Ectodermal cell (in vitro differentiated cells): ENCODE results near the gene EFCAB11.

Experiments
- H3K27ac ChIP-seq: 2 replicates; pipeline ENCODE4 v1.7.0; 2013; ENCODE audit warnings: mild to moderate bottlenecking, low read depth, low read length; ENCODE audit not compliant: insufficient read depth, poor library complexity, severe bottlenecking
- H3K27me3 ChIP-seq: 2 replicates; pipeline ENCODE4 v1.7.0; 2013; ENCODE audit warnings: mild to moderate bottlenecking, low read length; ENCODE audit not compliant: insufficient read depth, control insufficient read depth, poor library complexity, severe bottlenecking
- H3K36me3 ChIP-seq: one replicate; pipeline ENCODE4 v1.7.0; 2013; ENCODE audit warnings: low read length; ENCODE audit not compliant: control insufficient read depth, insufficient read depth
- H3K4me1 ChIP-seq: one replicate; pipeline ENCODE4 v1.7.0; 2013; ENCODE audit warnings: low read length; ENCODE audit not compliant: control insufficient read depth, insufficient read depth
- H3K4me3 ChIP-seq: 2 replicates; pipeline ENCODE4 v1.7.0; 2013; ENCODE audit warnings: low read depth, low read length, control low read depth; ENCODE audit not compliant: insufficient read depth
- H3K9me3 ChIP-seq: 2 replicates; pipeline ENCODE4 v1.7.0; 2013; ENCODE audit warnings: mild to moderate bottlenecking, low read length, moderate library complexity; ENCODE audit not compliant: control insufficient read depth
- WGBS, 2 experiments: methylation state at CpG; one replicate each; pipeline ENCODE4 v1.1.7; 2013; ENCODE audit warnings: missing lambda C conversion rate in 2 of 2; 5-methylcytosine and 5-hydroxymethylcytosine counted together

The EFCAB11 gene

DNA sequence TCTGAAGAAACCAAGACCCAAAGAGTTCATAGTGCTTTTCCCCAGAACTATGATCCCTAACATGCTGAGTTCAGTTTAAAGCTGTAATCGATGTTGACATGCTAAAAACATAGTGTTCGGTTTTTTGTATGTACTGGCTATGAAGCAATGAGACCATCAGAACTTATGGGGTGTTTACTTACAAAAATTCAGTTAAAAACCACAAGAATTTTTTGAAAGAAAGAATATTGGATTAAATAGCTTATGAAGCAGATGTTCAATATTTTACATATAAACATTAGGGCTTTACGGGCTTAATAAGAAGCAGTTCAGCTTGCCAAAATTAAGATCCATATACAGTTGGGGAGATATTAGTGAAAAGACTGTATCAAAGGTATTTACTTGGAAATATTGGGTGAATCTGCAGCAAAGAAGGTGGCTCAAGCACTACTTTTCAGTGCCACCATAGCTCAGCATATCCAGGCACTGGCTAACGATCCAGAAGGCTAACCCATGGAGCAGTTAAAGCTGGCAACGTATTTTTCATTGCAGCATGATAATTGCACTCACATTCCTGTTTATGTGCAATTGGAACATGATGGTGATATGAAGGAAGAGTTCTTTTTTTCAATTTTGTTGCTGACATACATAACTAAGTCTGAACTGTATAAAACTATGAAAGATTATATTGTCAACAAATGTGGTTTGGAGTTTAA lies 125.9 kb downstream of the EFCAB11 start:
- 92 to 95% methylated on average over 5 of the region's 5 CpGs for WGBS, 2 experiments
- Histone ChIP-seq H3K27ac (no peak overlapping the region), H3K27me3 (no peaks in the 10 kb centered on the region), H3K4me3 (no peak overlapping the region), H3K9me3 (no peaks in the 10 kb centered on the region), H3K4me1 (no peaks in the 10 kb centered on the region), H3K36me3 (no peaks in the 10 kb centered on the region)

GRCh38 chr14:89827265-89827664 lies 127.3 kb downstream of the EFCAB11 start:
- Histone ChIP-seq H3K27me3 (no peaks in the 10 kb centered on the region), H3K4me3 (no peak overlapping the region), H3K36me3 (no peaks in the 10 kb centered on the region), H3K9me3 (no peaks in the 10 kb centered on the region), H3K4me1 (no peaks in the 10 kb centered on the region), H3K27ac (no peak overlapping the region)
- 88 to 92% methylated on average over 7 of the region's 7 CpGs for WGBS, 2 experiments

DNA sequence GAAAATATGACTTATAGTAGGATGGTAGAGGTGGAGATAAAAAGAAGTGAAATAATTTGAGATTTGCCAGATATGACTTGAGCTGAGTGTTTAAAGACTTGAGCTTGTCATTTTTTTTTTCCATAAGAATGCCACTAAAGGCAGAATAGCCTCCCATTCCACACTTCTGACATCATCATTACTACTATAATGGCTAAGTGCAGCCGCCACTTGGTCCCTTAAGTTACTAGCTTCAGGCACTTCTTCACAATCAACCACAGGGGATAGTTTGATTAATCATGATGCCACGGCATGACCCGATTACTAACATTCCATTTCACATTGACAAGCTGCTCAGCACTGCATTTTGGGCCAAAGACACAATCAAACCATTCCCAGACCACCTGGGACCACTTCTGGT lies 127.9 kb downstream of the EFCAB11 start:
- Histone ChIP-seq H3K4me3 (no peak overlapping the region), H3K4me1 (no peaks in the 10 kb centered on the region), H3K36me3 (no peaks in the 10 kb centered on the region), H3K9me3 (no peaks in the 10 kb centered on the region), H3K27me3 (no peaks in the 10 kb centered on the region), H3K27ac (no peak overlapping the region)
- 90 to 93% methylated on average over 3 of the region's 3 CpGs for WGBS, 2 experiments

- Histone ChIP-seq H3K27ac (no peak overlapping the region), H3K27me3 (no peaks in the 10 kb centered on the region), H3K9me3 (no peaks in the 10 kb centered on the region), H3K4me1 (no peaks in the 10 kb centered on the region), H3K36me3 (no peaks in the 10 kb centered on the region), H3K4me3 (no peak overlapping the region)
- 88 to 91% methylated on average over 2 of the region's 2 CpGs for WGBS, 2 experiments
Observed at GRCh38 chr14:89823743-89824142, 130.8 kb downstream of the EFCAB11 start.

- Histone ChIP-seq H3K4me1 (no peaks in the 10 kb centered on the region), H3K27ac (no peak overlapping the region), H3K9me3 (no peaks in the 10 kb centered on the region), H3K27me3 (no peaks in the 10 kb centered on the region), H3K36me3 (no peaks in the 10 kb centered on the region), H3K4me3 (no peak overlapping the region)
- WGBS, 2 experiments = 78 to 85% methylated on average over 11 of the region's 11 CpGs
Observed at GRCh38 chr14:89814126-89814525, 140.4 kb downstream of the EFCAB11 start.

DNA sequence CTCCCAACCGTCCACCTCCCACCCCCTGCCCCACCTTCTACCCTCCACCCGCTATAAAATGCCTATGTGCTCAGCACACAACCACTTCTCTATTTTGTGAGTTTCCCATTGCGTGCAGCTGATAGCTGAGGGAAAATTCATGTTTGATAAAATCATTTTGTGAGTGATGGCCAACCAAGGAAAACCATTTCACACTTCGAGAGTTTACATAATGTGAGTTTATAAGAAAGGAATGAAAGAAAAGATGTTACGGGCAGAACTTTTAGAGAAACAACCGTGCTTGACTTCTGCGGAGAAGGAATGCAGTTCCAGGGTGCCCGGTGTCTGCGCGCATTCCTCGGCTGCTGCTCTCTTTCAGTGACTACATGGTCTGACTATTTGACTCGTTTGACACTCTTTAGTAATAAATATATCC lies 140.9 kb downstream of the EFCAB11 start:
- Histone ChIP-seq H3K4me3 (no peak overlapping the region), H3K27me3 (no peaks in the 10 kb centered on the region), H3K27ac (no peak overlapping the region), H3K4me1 (no peaks in the 10 kb centered on the region), H3K9me3 (no peaks in the 10 kb centered on the region), H3K36me3 (no peaks in the 10 kb centered on the region)
- 26 to 38% methylated on average over 9 to 11 of the region's 12 CpGs for WGBS, 2 experiments

DNA sequence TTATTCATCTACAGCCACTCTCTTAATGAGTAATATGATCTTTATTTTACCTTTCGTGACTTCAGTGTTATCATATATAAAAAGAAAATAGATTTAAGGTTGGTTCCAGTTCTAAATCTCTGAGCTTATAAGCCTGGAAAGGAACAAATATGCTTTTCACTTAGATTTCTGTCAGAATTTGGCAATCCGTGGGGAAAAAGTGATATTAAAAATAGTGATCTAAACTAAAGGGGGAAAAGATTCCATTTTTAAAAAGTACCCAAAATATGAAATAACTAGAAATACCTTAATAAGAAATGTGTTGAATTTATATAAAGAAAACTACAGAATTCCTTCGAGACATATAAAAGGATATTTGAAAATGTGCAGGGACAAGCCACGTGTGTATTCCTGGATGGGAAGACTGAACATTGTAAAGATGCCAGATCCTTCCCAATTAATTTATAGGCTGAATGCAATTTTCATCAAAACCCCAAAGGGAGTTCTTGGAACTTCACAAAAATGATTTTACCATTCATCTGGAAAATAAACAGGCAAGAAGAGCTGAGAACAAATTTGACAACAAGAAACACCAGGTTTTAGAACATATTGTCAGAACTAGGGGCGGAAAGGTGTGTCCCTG lies 142.5 kb downstream of the EFCAB11 start:
- Histone ChIP-seq H3K9me3 (no peaks in the 10 kb centered on the region), H3K27me3 (no peaks in the 10 kb centered on the region), H3K4me1 (no peaks in the 10 kb centered on the region), H3K4me3 (no peak overlapping the region), H3K36me3 (no peaks in the 10 kb centered on the region), H3K27ac (no peak overlapping the region)
- 95 to 98% methylated on average over 2 to 4 of the region's 5 CpGs for WGBS, 2 experiments

DNA sequence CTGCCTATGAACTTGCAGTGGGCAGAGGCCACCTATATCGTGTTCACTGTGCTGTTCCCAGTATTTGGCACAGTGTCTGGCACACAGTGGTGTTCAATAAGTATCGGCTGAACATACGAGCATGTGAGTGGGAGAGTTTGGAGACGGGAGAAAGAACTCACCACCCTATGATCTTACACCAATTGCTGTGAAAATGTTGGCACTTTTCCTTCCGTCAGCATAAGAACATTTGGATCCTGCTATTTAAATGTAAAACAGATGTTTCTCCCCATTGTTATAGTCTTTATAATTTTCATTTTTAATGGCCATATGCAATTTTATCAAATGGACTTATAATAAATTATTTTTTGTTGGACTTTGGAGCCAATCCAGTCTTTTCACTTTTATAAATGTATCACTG lies 144.4 kb downstream of the EFCAB11 start:
- Histone ChIP-seq H3K27ac (no peak overlapping the region), H3K4me3 (no peak overlapping the region), H3K27me3 (no peaks in the 10 kb centered on the region), H3K9me3 (no peaks in the 10 kb centered on the region), H3K36me3 (no peaks in the 10 kb centered on the region), H3K4me1 (no peaks in the 10 kb centered on the region)
- WGBS, 2 experiments = 94 to 98% methylated on average over 5 of the region's 5 CpGs

GRCh38 chr14:89807892-89808291 lies 146.6 kb downstream of the EFCAB11 start:
- Histone ChIP-seq H3K4me1 (no peaks in the 10 kb centered on the region), H3K36me3 (no peaks in the 10 kb centered on the region), H3K27ac (no peak overlapping the region), H3K9me3 (no peaks in the 10 kb centered on the region), H3K27me3 (no peaks in the 10 kb centered on the region), H3K4me3 (no peak overlapping the region)
- 75 to 84% methylated on average over 5 to 6 of the region's 6 CpGs for WGBS, 2 experiments

DNA sequence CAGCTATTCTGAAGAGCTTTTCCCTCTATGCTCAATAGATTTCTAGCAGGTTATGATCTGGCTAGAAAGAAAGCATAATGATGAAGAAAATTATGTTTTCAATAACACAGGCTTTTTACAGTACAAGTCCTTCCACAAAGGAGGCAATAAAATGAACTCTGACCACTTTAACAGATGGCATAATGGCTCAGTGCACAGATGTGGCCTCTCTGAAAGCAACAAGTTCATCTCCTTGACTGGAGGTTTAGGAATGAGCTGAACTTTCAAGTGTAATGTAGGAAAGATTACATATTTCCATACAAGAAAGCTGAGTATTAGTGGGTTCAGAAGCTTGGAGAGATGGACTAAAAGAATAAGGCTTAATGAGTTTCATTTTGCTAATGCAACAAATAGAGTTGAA lies 147.4 kb downstream of the EFCAB11 start:
- H3K9me3 ChIP-seq = no peaks in the 10 kb centered on the region
- no peak overlapping the region for H3K27ac ChIP-seq
- no peak overlapping the region for H3K4me3 ChIP-seq
- no peaks in the 10 kb centered on the region for H3K27me3 ChIP-seq
- H3K36me3 ChIP-seq = no peaks in the 10 kb centered on the region
- H3K4me1 ChIP-seq = no peaks in the 10 kb centered on the region
